Thymus (tissue), 11 donors: ENCODE measurements around the gene ATL2. TPM values are rescaled to one million over a fixed set of nuclear protein-coding genes. Genes with fewer than 3 reads are reported as not detected.
"Not testable (repeated sequence)": the region's sequence is repeated elsewhere in the genome, so short reads cannot be mapped to it uniquely, and the experiment has no call there.

Source experiments
- DNase-seq, 9 donors: peaks; one replicate each; pipeline ENCODE4 v3.0.0-alpha.2; 2013; ENCODE audit warnings: low spot score in 9 of 9, low read depth in 6 of 9, missing footprints in 1 of 9
- H3K27ac ChIP-seq, 2 donors: one replicate each; pipeline ENCODE4 v1.5.1; 2013; ENCODE audit warnings: control low read depth in 1 of 2, low read depth in 1 of 2, low read length in 1 of 2, mild to moderate bottlenecking in 1 of 2, moderate library complexity in 1 of 2
- H3K27me3 ChIP-seq, 2 donors: one replicate each; pipeline ENCODE4 v1.5.1; 2013; ENCODE audit warnings: low read length in 1 of 2; ENCODE audit not compliant: control insufficient read depth in 2 of 2, insufficient read depth in 1 of 2
- H3K36me3 ChIP-seq, 2 donors: one replicate each; pipeline ENCODE4 v1.5.1; 2013; ENCODE audit warnings: low read length in 1 of 2, mild to moderate bottlenecking in 1 of 2, moderate library complexity in 1 of 2; ENCODE audit not compliant: control insufficient read depth in 2 of 2, insufficient read depth in 2 of 2
- H3K4me1 ChIP-seq, 2 donors: one replicate each; pipeline ENCODE4 v1.5.1; 2013; ENCODE audit warnings: low read length in 2 of 2; ENCODE audit not compliant: control insufficient read depth in 2 of 2, insufficient read depth in 2 of 2
- H3K4me3 ChIP-seq, 2 donors: one replicate each; pipeline ENCODE4 v1.5.1; 2013; ENCODE audit warnings: low read length in 2 of 2, control low read depth in 1 of 2, mild to moderate bottlenecking in 1 of 2
- H3K9me3 ChIP-seq, 2 donors: one replicate each; pipeline ENCODE4 v1.5.1; 2013; ENCODE audit warnings: low read length in 1 of 2, mild to moderate bottlenecking in 1 of 2; ENCODE audit not compliant: control insufficient read depth in 2 of 2, insufficient read depth in 1 of 2
- WGBS: extraction: QIAGEN DNeasy Blood & Tissue Kit; methylation state at CpG from one replicate; pipeline ENCODE4 v1.1.7; 2013; 5-methylcytosine and 5-hydroxymethylcytosine counted together
- polyA plus RNA-seq: library from polyadenylated mRNA; stranded (reverse); fragments of 200-250 nt; gene quantifications from one replicate; pipeline ENCODE4 v1.2.3, GENCODE V29; 2013
- total RNA-seq: library from RNA; stranded (reverse); fragments of 120-200 nt; gene quantifications from one replicate; pipeline ENCODE4 v1.2.4, GENCODE V29; 2013
- donor health status: healthy.

ATL2 gene
- total and polyA plus RNA-seq, 2 donors: 59.4 to 69.1 TPM

DNA sequence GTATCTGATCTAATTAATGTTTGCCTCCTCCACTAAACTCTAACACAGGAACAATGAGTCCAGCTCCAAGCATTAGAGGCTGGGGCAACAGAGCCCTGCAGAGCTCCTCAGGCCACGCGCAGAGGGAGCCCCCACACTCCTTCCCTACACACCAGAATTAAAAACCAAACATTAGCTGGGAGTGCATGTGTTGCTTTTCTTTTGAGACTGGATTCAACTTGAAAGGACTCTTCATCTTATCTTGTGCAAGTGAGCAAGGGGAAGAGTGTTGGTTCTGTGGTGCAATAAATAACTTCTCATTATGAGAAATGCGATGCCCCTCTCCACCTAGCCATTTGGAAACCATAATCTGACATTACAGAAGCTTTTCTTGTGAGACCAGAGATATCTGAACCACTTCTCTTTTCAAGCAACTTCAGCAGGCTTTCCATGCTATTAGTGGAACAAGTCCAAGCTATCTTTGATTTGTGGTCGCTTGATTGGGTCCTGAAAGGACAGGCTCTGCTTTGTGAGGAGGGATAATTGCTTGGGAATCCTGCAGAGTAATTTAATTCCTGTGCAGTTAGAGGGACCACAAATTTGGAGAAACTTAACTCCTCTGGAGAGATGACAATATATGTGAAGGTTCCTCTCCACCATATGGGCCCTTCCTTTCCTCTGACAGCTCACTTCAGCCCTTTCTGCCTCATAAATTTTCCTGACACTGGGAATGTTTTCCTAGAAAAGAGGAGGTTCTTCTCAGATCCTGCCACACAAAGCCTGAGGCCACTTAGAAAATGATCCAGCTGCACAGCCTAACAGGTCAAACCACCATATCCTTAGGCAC, 112.5 kb downstream of the ATL2 start:
- Histone ChIP-seq H3K27ac (no peak overlapping the region), H3K9me3 (peaks cover 0 to 3% of the 10 kb centered on the region in 2 donors), H3K4me3 (no peak overlapping the region), H3K27me3 (no peaks in the 10 kb centered on the region), H3K4me1 (no peaks in the 10 kb centered on the region), H3K36me3 (no peaks in the 10 kb centered on the region)
- no peak for DNase-seq
- 92% methylated on average over 4 of the region's 4 CpGs for WGBS

DNA sequence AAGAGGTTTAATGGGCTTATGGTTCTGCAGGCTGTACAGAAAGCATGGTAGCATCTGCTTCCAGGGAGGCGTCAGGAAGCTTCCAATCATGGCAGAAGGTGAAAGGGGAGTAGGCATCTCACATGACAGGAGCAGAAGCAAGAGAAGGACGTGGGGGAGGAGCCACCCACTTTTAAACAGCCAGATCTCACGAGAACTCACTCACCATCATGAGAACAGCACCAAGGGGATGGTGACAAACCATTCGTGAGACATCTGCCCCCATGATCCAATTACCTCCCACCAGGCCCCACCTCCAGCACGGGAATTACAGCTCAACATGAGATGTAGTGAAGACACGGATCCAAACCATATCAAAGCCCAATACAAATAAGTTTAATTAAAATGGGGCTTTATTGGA, 113.8 kb downstream of the ATL2 start:
- no peak overlapping the region for H3K27ac ChIP-seq
- H3K4me1 ChIP-seq: no peaks in the 10 kb centered on the region
- no peak for DNase-seq
- peaks cover 0 to 3% of the 10 kb centered on the region in 2 donors for H3K9me3 ChIP-seq
- WGBS: 94% methylated on average over 6 of the region's 6 CpGs
- H3K27me3 ChIP-seq: no peaks in the 10 kb centered on the region
- no peaks in the 10 kb centered on the region for H3K36me3 ChIP-seq
- no peak overlapping the region for H3K4me3 ChIP-seq

GRCh38 chr2:38262069-38262871, 114.8 kb downstream of the ATL2 start:
- no peak overlapping the region for H3K4me3 ChIP-seq
- 81% methylated on average over 14 of the region's 14 CpGs for WGBS
- H3K4me1 ChIP-seq: no peaks in the 10 kb centered on the region
- H3K27me3 ChIP-seq: no peaks in the 10 kb centered on the region
- DNase-seq: no peak
- H3K27ac ChIP-seq: no peak overlapping the region
- peaks cover 0 to 3% of the 10 kb centered on the region in 2 donors for H3K9me3 ChIP-seq
- H3K36me3 ChIP-seq: no peaks in the 10 kb centered on the region

DNA sequence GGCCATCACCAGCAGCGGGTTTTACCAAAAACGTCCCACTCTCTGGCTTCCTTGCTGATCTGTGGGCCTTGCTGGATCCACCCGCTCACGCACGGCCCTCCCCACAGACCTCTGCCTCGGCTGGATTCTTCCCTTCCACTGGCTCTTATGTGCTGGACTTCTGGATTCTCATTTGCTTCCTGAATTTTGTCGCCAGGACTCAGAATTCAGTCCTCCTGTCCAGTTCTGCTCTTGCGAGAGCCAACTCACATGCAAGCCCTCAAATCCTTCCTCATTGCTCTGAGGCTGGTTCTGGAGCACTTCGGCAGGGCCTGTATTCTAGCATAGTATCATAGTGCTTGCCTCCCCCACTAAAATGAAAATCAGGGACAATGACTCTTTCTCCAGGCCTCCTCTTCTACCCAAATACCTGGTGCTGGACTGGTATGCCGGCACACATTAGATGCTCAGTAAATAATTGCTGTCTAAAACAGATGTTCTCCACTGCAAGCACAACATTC, 115.5 kb downstream of the ATL2 start:
- no peak overlapping the region for H3K27ac ChIP-seq
- DNase-seq: no peak
- H3K4me1 ChIP-seq: no peaks in the 10 kb centered on the region
- H3K36me3 ChIP-seq: no peaks in the 10 kb centered on the region
- H3K9me3 ChIP-seq: no peaks in the 10 kb centered on the region
- 96% methylated on average over 10 of the region's 10 CpGs for WGBS
- H3K27me3 ChIP-seq: no peaks in the 10 kb centered on the region
- H3K4me3 ChIP-seq: no peak overlapping the region

DNA sequence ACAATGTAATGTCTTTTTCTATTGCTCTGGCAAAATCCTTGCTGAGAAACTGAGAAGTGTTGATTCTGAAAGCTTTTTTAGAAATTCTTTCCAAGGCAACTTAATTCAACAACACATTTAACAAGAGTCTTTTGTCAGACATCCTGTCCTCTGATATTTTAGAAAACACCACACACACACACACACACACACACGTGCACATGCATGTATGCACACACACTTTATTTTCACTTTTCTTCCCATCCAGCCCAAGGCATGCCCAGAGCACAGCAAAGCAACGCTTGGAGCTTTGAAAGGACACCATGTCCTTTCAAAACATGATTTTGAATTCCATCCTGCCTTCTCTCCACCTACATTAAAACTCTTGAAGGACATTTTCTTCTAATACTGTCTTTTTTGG, 116.1 kb downstream of the ATL2 start:
- DNase-seq: no peak
- WGBS: 90% methylated on average over 2 of the region's 2 CpGs
- Histone ChIP-seq H3K4me3 (no peak overlapping the region), H3K27ac (no peak overlapping the region), H3K36me3 (no peaks in the 10 kb centered on the region), H3K9me3 (no peaks in the 10 kb centered on the region), H3K4me1 (no peaks in the 10 kb centered on the region), H3K27me3 (no peaks in the 10 kb centered on the region)

GRCh38 chr2:38260469-38260868, 116.6 kb downstream of the ATL2 start:
- no peak for DNase-seq
- Histone ChIP-seq H3K36me3 (no peaks in the 10 kb centered on the region), H3K9me3 (no peaks in the 10 kb centered on the region), H3K4me3 (no peak overlapping the region), H3K27ac (no peak overlapping the region), H3K4me1 (no peaks in the 10 kb centered on the region), H3K27me3 (no peaks in the 10 kb centered on the region)
- 92% methylated on average over 11 of the region's 11 CpGs for WGBS

GRCh38 chr2:38259311-38259710, 117.8 kb downstream of the ATL2 start:
- no peaks in the 10 kb centered on the region for H3K36me3 ChIP-seq
- no peak for DNase-seq
- H3K9me3 ChIP-seq: no peaks in the 10 kb centered on the region
- H3K4me3 ChIP-seq: no peak overlapping the region
- no peaks in the 10 kb centered on the region for H3K27me3 ChIP-seq
- H3K4me1 ChIP-seq: no peaks in the 10 kb centered on the region
- 95% methylated on average over 2 of the region's 2 CpGs for WGBS
- no peak overlapping the region for H3K27ac ChIP-seq

DNA sequence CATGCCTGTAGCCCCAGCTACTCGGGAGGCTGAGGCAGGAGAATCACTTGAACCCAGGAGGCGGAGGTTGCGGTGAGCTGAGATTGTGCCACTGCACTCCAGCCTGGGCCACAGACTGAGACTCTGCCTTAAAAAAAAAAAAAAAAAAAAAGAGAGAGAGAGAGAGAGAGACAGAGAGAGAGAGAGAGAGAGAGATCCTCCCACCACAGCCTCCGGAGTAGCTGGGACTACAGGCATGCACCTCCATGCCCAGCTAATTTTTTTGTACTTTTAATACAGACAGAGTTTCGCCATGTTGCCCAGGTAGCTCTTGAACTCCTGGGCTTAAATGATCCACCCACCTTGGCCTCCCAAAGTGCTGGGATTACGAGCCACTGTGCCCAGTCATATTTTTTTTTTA, 119.4 kb downstream of the ATL2 start:
- H3K4me3 ChIP-seq, DNase-seq, H3K4me1 ChIP-seq, H3K27me3 ChIP-seq, H3K27ac ChIP-seq, H3K9me3 ChIP-seq, H3K36me3 ChIP-seq: not testable (repeated sequence)
- 94% methylated on average over 6 of the region's 6 CpGs for WGBS

DNA sequence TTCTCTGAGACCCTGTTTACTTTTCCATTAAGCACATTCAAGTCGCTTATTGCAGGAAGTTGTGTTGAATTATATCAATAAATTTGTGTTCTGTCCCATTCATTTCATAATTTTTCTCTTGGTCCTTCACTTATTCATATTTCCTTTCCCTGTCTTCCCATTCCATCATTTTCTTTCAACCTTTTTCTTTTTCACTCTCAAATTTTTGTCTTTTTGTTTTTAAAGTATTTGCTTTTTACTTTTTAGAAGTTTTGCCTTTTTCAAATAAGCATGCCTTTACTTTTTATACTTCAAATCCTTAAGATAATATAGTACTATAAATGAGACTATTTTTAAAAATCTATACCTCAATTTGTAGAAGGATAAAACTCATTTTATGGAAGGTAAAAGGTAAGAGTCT, 120.5 kb downstream of the ATL2 start:
- H3K27me3 ChIP-seq: no peaks in the 10 kb centered on the region
- H3K4me1 ChIP-seq: no peaks in the 10 kb centered on the region
- 92% methylated on average over 1 of the region's 1 CpG for WGBS
- H3K4me3 ChIP-seq: no peak overlapping the region
- H3K27ac ChIP-seq: no peak overlapping the region
- no peak for DNase-seq
- H3K9me3 ChIP-seq: peaks cover 0 to 3% of the 10 kb centered on the region in 2 donors
- no peaks in the 10 kb centered on the region for H3K36me3 ChIP-seq
